GM19397 (cell line): Measurements from ENCODE around the gene RNF6.

Experiments used
- ATAC-seq: cut with Tn5 transposase; IDR thresholded peaks from one replicate; pipeline ENCODE4 v1.9.1; 2021; ENCODE audit warnings: mild to moderate bottlenecking, moderate library complexity; ENCODE audit not compliant: unreplicated experiment

Gene RNF6

DNA sequence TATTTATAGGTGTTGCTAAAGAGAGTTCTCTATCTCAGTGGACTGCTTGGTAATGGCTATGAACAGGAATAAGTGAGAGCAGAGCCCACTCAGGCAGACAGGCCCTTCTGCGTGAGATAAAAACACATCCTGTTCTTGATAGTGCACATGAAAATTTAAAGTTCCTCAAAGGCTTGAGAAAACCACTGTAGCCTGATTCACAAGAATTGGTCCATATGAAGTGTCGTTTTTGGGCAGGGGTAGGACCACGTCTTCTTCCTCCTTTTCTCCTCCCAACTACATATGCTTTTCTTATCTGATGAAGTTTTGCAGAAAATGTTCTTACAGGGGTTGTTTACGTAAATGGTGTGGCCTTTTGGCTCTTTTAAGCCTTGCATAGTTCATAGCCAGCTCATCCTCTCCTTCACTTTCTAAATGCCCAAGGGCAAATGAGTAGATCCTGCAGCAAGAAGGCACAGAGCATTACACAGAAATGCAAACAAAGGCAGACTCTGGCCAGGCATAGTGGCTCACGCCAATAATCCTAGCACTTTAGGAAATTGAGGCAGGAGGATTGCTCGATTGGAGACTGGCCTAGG is 53.8 kb downstream of the RNF6 start:
- ATAC-seq, result no peak

- ATAC-seq, result no peak
Measured at GRCh38 chr13:26163812-26164211, 58.3 kb downstream of the RNF6 start.
